NCI-H774 (cell line): ENCODE measurements around the gene GRM7.
A peak's percentile ranks its signal among the peaks of the same experiment; 100 is the strongest.
"Not testable (repeated sequence)": the region's sequence is repeated elsewhere in the genome, so short reads cannot be mapped to it uniquely, and the experiment has no call there.

Source experiments
- DNase-seq: peaks from one replicate; lab custom pipeline; 2025; lab: John Stamatoyannopoulos, UW

Gene GRM7

GRCh38 chr3:6860954-6861624, at the start of gene GRM7:
Gene GRM7, plus strand, starts transcription at chr3:6861115.
- DNase-seq: no peak

- DNase-seq: no peak
Measured at GRCh38 chr3:6821411-6821810, 39.5 kb upstream of the GRM7 start.

GRCh38 chr3:6825524-6825923, 35.4 kb upstream of the GRM7 start:
- DNase-seq: no peak

- no peak for DNase-seq
Measured at GRCh38 chr3:6827453-6827852, 33.5 kb upstream of the GRM7 start.

GRCh38 chr3:6844723-6845122, 16.2 kb upstream of the GRM7 start:
- DNase-seq: no peak

GRCh38 chr3:6854184-6854583, 6.7 kb upstream of the GRM7 start:
- no peak for DNase-seq

GRCh38 chr3:6857510-6857909, 3.4 kb upstream of the GRM7 start:
- DNase-seq: no peak

GRCh38 chr3:6860149-6860953, 564 bp upstream of the GRM7 start:
- no peak for DNase-seq

- DNase-seq: no peak
Measured at GRCh38 chr3:6861625-6862000, 698 bp downstream of the GRM7 start.

GRCh38 chr3:6862041-6862879, 1.3 kb downstream of the GRM7 start:
- no peak for DNase-seq

- no peak for DNase-seq
Measured at GRCh38 chr3:6862880-6863195, 1.9 kb downstream of the GRM7 start.

GRCh38 chr3:6867269-6867668, 6.4 kb downstream of the GRM7 start:
- no peak for DNase-seq

- DNase-seq: no peak
Measured at GRCh38 chr3:6878731-6879130, 17.8 kb downstream of the GRM7 start.

GRCh38 chr3:6912240-6912639, 51.3 kb downstream of the GRM7 start:
- DNase-seq: no peak

GRCh38 chr3:6915898-6916297, 55.0 kb downstream of the GRM7 start:
- DNase-seq: no peak

- DNase-seq: peak; percentile 47
Measured at GRCh38 chr3:6921066-6921465, 60.2 kb downstream of the GRM7 start.

GRCh38 chr3:6921876-6922275, 61.0 kb downstream of the GRM7 start:
- no peak for DNase-seq

- DNase-seq: no peak
Measured at GRCh38 chr3:6928064-6928463, 67.1 kb downstream of the GRM7 start.

GRCh38 chr3:6929918-6930317, 69.0 kb downstream of the GRM7 start:
- no peak for DNase-seq

- not testable (repeated sequence) for DNase-seq
Measured at GRCh38 chr3:6935418-6935817, 74.5 kb downstream of the GRM7 start.

- DNase-seq: no peak
Measured at GRCh38 chr3:6935970-6936369, 75.1 kb downstream of the GRM7 start.

- DNase-seq: no peak
Measured at GRCh38 chr3:6962801-6963200, 101.9 kb downstream of the GRM7 start.

GRCh38 chr3:6965881-6966280, 105.0 kb downstream of the GRM7 start:
- no peak for DNase-seq
